ENCODE measurements around the gene CHCHD3.

Gene CHCHD3

GRCh38 chr7:133047321-133047720 lies 34.6 kb downstream of the CHCHD3 start:
- Histone ChIP-seq H3K4me2 (no peak overlapping the region), H3K4me3 (IDR thresholded peaks at IDR 0.05; ENCODE audit: insufficient read depth, low read depth, low read length) (no peak overlapping the region), H3K27ac (no peak overlapping the region), H3K4me1 (ENCODE audit: low read depth, poor library complexity, severe bottlenecking) (no peaks in the 10 kb centered on the region), H3K36me3 (ENCODE audit: insufficient read depth) (no peaks in the 10 kb centered on the region), H3K9ac (no peak overlapping the region), H3K79me2 (ENCODE audit: insufficient read depth, low read depth) (peaks cover 42% of the 10 kb centered on the region), H2AFZ (ENCODE audit: low read depth) (no peak overlapping the region), H3K27me3 (ENCODE audit: insufficient read depth, low read depth) (no peaks in the 10 kb centered on the region), H4K20me1 (ENCODE audit: insufficient read depth) (0 out of 2 replicates have a peak, but pooled peaks cover 14% of the 10 kb centered on the region)
- TF ChIP-seq, protein P1, sequence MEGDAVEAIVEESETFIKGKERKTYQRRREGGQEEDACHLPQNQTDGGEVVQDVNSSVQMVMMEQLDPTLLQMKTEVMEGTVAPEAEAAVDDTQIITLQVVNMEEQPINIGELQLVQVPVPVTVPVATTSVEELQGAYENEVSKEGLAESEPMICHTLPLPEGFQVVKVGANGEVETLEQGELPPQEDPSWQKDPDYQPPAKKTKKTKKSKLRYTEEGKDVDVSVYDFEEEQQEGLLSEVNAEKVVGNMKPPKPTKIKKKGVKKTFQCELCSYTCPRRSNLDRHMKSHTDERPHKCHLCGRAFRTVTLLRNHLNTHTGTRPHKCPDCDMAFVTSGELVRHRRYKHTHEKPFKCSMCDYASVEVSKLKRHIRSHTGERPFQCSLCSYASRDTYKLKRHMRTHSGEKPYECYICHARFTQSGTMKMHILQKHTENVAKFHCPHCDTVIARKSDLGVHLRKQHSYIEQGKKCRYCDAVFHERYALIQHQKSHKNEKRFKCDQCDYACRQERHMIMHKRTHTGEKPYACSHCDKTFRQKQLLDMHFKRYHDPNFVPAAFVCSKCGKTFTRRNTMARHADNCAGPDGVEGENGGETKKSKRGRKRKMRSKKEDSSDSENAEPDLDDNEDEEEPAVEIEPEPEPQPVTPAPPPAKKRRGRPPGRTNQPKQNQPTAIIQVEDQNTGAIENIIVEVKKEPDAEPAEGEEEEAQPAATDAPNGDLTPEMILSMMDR (conservative IDR thresholded peaks at IDR 0.05; ENCODE audit: low read depth, low read length), result no peak

GRCh38 chr7:133044722-133045473 lies 37.0 kb downstream of the CHCHD3 start:
- Histone ChIP-seq H3K27ac (no peak overlapping the region), H3K36me3 (ENCODE audit: insufficient read depth) (no peaks in the 10 kb centered on the region), H3K4me1 (ENCODE audit: low read depth, poor library complexity, severe bottlenecking) (no peaks in the 10 kb centered on the region), H3K79me2 (ENCODE audit: insufficient read depth, low read depth) (peaks cover 29% of the 10 kb centered on the region), H4K20me1 (ENCODE audit: insufficient read depth) (no peaks in the 10 kb centered on the region), H2AFZ (ENCODE audit: low read depth) (no peak overlapping the region), H3K4me2 (no peak overlapping the region), H3K27me3 (ENCODE audit: insufficient read depth, low read depth) (no peaks in the 10 kb centered on the region), H3K9ac (no peak overlapping the region), H3K4me3 (IDR thresholded peaks at IDR 0.05; ENCODE audit: insufficient read depth, low read depth, low read length) (no peak overlapping the region)
- TF ChIP-seq, protein P1 (conservative IDR thresholded peaks at IDR 0.05; ENCODE audit: low read depth, low read length), result no peak

DNA sequence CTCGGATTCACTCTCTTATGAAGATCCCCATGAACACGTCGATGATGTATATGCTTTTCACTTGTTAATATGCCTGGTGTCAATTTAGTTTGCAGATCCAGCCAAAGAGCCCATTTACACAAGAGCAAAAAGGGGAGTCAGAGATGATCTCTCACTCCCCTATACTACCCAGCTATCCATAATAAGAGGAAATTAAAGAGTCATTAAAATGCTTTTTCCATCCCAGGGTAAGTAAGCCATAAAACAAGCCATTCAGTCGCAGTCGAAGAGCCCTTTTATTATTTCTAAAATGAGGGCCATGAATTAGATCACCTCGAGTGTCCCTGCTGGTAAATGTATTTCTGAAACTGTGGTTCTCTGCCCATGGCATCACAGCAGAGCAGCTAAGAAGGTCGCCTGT lies 41.2 kb downstream of the CHCHD3 start:
- TF ChIP-seq, protein P1 (conservative IDR thresholded peaks at IDR 0.05; ENCODE audit: low read depth, low read length), result no peak
- no peak overlapping the region for H3K27ac ChIP-seq
- H3K36me3 ChIP-seq (ENCODE audit: insufficient read depth), result no peaks in the 10 kb centered on the region
- no peak overlapping the region for H3K9ac ChIP-seq
- H2AFZ ChIP-seq (ENCODE audit: low read depth), result no peak overlapping the region
- H3K4me1 ChIP-seq (ENCODE audit: low read depth, poor library complexity, severe bottlenecking), result no peaks in the 10 kb centered on the region
- H3K4me3 ChIP-seq (IDR thresholded peaks at IDR 0.05; ENCODE audit: insufficient read depth, low read depth, low read length), result no peak overlapping the region
- no peak overlapping the region for H3K4me2 ChIP-seq
- no peaks in the 10 kb centered on the region for H4K20me1 ChIP-seq (ENCODE audit: insufficient read depth)
- H3K79me2 ChIP-seq (ENCODE audit: insufficient read depth, low read depth), result no peaks in the 10 kb centered on the region; the same call in 1 of the 2 replicates
- H3K27me3 ChIP-seq (ENCODE audit: insufficient read depth, low read depth), result no peaks in the 10 kb centered on the region

GRCh38 chr7:133040178-133040577 lies 41.7 kb downstream of the CHCHD3 start:
- H3K27me3 ChIP-seq (ENCODE audit: insufficient read depth, low read depth), result no peaks in the 10 kb centered on the region
- no peaks in the 10 kb centered on the region; the same call in 1 of the 2 replicates for H3K79me2 ChIP-seq (ENCODE audit: insufficient read depth, low read depth)
- no peak overlapping the region for H3K4me3 ChIP-seq (IDR thresholded peaks at IDR 0.05; ENCODE audit: insufficient read depth, low read depth, low read length)
- H3K9ac ChIP-seq, result no peak overlapping the region
- H3K4me2 ChIP-seq, result no peak overlapping the region
- H4K20me1 ChIP-seq (ENCODE audit: insufficient read depth), result no peaks in the 10 kb centered on the region
- no peaks in the 10 kb centered on the region for H3K36me3 ChIP-seq (ENCODE audit: insufficient read depth)
- no peak overlapping the region for H3K27ac ChIP-seq
- no peaks in the 10 kb centered on the region for H3K4me1 ChIP-seq (ENCODE audit: low read depth, poor library complexity, severe bottlenecking)
- TF ChIP-seq, protein P1 (conservative IDR thresholded peaks at IDR 0.05; ENCODE audit: low read depth, low read length), result no peak
- no peak overlapping the region for H2AFZ ChIP-seq (ENCODE audit: low read depth)
